HG03280 (cell line): ENCODE results near the gene ITSN1.
"Not testable (repeated sequence)": the region's sequence is repeated elsewhere in the genome, so short reads cannot be mapped to it uniquely, and the experiment has no call there.

ENCODE experiments used
- ATAC-seq: cut with Tn5 transposase; IDR thresholded peaks from one replicate; pipeline ENCODE4 v1.9.1; 2021; ENCODE audit warnings: mild to moderate bottlenecking, moderate library complexity; ENCODE audit not compliant: unreplicated experiment

ITSN1 gene

DNA sequence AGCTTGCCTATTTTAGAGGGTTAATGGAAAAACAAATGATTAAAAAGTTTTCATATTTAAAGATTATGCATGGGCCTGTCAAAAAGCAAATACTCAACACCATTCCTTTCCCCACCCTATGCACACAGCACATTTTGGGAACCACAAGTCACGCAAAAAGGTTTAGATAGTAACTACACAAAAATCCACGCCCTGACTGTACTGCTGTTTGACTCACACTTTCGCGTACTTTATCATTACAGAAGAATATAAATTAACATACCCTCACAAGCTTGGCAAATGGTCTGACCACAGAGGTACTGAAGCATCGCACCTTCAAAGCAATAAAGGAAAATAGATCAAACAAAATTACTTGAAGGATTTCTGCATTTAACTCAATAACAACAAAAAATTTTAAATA, 271.9 kb downstream of the ITSN1 start:
- no peak for ATAC-seq

DNA sequence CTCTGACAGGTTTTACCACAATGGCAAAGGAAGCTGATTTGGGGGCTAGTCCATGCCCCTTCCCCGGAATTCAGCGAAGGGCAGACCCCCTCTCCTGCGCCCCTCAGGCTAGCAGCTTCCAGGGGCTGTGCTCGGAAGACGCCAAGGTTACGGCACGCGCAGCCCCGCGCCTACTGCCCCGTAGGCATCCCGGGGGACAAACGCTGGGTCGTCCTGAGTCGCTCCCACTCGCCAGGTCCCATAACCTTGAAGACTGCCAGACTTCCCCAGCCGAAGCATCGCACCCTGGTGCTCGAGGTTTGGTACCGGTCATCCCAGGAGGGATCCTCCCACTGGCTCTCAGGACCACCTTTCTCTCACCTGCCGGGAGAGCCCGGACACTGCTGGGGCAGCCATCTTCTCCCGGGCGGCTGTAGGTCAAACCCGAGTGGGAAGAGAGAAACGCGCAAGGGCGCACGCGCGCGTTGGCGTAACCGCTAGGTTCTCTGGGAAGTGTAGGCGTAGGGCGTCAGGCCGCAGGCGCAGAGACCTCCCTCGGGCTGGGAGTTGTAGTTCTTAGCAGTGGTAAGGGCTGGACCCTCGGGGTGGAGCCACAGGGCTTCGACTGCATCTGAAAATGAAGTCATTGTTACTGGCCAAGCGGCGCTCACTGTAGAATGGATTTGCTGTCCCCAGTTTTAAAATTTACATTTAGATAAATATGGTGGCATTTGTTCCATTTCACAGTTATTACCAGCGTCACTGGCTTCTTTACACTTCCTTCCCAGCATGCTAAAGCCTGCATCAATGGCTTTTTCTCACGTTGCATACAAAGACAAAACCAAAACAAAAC, 273.3 kb downstream of the ITSN1 start, which contains the start of gene ATP5PO:
Gene ATP5PO (minus strand): TSS at position 437 of the 832 bp plus-strand sequence. CDS start 41 bp downstream, at position 396.
- ATAC-seq = peak; percentile 98

DNA sequence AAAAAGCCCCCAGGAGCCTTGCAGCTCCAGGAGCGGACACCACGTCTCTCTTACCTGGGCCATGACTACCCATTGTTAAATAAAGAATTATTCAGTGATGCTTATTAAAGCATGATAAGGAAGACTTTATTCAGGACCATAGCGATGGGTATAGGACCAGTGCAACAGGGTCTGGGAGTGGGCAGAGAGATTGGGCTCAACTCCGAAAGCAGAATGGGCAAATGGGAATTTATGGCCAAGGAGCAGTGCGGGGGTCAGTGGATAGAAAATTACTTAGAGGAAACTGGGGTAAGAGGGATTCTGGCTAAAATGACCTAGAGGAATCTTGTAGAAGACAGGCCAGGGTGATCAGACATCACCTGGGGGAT, 273.9 kb downstream of the ITSN1 start:
- ATAC-seq = no peak

DNA sequence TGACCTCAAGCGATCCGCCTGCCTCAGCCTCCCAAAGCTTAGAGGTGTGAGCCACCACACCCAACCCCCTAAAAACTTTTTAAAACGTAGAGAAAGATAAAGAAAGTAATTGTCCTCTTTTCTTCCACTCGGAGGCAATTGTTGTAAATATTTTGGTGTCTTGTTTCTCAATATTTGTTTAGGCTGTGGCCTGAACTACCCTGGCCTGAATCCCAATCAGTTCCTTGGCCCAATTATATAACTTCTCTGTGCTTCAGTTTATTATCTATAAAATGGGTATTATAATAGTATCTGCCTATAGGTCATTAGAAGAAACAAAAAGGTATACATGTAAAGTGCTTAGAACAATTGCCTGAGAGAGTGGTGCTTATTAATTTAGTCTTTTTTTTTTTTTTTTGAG, 275.1 kb downstream of the ITSN1 start:
- ATAC-seq = no peak

DNA sequence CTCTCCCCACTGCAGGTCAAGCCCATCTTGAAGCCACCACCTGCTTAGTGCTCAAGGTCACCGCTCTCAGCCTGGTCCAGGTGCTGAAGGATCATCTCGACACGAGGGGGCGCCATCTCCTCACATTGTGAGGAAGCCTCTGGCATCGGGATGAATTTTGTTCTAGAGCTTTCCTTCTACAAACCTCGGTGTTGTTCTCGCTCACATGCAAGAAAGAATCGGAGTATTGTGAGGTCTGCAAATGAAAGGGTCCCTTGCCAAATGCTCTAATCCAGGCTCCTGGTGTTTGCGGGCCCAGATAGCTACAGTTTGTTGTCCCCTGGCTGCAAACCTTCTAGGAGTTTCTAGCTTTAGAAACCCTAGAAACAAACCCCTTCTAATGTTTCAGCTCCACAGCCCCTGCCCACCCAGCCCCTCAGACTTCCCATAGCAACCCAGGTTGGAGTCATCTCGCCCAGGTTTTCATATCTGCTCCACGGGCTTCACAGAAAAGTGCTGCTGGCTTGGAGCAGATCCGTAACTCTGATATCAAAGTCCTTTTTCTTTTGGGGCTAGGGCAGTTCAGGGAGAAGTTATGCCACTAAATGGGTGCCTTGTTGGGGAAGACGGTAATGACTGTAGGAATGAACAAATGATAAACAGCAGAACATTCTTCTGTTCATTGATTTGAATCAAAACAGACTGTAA, 281.9 kb downstream of the ITSN1 start:
- ATAC-seq = peak; percentile 71

DNA sequence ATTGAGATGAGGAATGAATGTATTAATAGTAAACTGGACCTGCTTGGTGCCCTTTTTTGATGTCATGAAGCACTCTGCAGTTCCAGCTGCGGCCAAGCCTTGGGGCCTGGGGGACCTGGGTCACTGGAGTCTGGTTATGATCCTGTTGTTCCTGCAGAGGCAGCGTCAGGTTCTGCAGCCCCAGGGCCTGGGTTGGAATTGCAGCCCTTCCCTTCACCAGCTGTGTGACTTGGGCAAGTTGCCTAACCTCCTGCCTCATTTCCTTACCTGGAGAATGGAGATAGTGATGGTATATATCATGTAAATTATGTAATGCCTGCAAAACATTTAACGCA, 282.4 kb downstream of the ITSN1 start:
- no peak for ATAC-seq

DNA sequence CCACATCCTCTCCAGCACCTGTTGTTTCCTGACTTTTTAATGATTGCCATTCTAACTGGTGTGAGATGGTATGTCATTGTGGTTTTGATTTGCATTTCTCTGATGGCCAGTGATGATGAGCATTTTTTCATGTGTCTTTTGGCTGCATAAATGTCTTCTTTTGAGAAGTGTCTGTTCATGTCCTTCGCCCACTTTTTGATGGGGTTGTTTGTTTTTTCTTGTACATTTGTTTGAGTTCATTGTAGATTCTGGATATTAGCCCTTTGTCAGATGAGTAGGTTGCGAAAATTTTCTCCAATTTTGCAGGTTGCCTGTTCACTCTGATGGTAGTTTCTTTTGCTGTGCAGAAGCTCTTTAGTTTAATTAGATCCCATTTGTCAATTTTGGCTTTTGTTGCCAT, 283.9 kb downstream of the ITSN1 start:
- not testable (repeated sequence) for ATAC-seq

DNA sequence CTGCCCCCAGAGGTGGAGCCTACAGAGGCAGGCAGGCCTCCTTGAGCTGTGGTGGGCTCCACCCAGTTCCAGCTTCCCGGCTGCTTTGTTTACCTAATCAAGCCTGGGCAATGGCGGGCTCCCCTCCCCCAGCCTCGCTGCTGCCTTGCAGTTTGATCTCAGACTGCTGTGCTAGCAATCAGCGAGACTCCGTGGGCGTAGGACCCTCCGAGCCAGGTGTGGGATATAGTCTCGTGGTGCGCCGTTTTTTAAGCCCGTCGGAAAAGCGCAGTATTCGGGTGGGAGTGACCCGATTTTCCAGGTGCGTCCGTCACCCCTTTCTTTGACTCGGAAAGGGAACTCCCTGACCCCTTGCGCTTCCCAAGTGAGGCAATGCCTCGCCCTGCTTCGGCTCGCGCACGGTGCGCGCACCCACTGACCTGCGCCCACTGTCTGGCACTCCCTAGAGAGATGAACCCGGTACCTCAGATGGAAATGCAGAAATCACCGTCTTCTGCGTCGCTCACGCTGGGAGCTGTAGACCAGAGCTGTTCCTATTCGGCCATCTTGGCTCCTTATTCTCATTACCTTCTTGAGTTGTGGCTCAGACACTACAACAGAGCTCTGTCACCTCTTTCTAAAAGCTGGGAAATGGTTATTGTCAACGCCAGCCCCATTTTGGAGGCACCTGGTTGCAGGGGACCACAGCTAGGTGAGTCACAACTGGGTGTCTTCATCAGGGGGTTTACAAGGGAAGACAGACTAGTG, 288.9 kb downstream of the ITSN1 start:
- not testable (repeated sequence) for ATAC-seq

DNA sequence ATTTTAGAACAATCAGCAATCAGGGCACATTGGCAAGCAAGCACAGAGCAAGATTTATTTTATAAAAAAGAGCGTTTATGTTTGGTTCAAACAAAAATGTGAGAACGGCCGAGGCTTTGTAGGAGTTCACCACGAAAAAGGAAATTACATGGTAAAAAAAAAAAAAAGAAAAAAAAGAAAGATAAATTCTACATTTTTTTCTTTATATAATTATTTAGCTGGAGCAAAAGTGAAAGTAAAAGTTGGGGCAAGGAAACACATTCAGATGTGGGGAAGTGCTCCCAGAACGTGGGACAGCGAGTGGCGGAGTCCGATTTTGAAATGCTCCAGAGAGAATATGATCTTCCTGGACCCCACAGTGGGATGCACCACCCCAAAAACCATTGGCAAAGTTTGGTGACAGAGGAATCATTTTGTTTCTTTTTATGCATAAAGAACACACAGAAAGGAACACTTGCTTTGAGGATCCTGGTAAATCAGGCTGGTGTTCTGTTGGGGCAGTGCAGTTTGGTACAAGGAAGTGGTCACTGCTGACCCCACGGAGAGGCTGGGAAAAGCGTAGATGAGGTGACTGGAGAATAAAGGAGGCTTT, 289.6 kb downstream of the ITSN1 start:
- no peak for ATAC-seq

DNA sequence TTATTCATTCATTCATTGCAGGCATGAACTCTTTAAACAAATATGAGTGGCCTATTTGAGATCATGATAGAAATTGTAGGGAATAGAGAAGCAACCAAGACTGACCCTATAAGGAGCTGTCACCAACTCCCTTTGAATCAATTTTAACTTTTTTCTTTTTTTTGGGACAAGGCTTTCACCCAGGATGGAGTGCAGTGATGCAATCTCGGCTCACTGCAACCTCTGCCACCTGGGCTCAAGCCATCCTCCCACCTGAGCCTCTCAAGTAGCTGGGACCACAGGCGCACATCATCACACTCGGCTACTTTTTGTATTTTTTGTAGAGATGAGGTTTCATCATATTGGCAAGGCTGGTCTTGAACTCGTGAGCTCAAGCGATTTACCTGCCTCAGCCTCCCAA, 290.4 kb downstream of the ITSN1 start:
- ATAC-seq = no peak

DNA sequence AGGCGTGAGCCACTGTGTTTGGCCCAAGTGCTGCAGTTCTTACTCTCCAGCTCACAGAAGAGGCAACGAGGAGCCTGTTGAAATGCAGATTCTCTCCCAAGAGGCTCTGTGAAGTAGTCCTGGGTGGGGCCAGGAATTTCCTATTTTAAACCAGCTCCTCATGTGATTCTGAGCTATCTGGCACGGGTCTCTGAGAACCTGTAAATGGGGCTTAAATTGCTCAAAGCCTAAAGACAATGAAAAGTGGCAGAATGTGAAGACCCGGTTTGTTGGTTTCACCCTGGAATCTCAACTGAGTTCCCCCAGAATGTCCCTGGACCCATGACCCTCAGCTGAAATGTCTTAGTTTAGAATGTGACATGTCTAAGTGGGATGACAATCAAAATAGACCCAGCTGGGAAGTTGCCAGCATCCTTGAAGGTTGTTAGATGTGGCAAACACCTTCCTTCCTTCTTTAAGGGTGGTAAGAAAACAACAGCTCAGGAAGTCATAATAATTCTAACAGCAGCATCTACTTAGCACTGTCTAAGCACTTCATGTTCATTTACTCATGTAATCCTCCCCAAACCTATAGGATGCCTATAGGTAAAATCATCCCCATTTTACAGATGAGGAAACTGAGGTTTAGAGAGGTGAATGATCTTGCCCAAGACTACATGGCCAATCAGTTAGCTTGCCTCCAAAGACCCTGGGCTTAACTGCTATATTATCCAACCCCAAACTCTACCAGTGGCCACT, 294.2 kb downstream of the ITSN1 start:
- ATAC-seq = no peak

DNA sequence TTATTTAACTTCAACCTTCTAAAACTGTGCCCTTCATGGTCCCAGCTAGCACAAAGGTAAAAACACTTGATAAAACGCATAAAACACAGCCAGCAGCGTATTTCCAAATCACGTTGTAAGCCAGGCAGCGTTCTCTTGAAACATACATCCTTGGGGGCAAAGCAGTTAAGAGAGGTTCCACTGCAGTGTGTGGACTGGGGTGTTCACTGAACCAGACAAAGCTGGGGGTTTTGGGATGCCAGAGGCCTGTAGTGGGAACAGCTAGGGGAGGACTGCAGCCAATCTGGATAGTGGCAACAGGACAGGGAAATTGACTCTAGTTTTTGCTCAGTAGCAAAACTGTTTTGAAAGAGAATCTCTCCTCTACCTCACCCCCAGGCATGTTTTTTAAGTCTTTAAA, 294.8 kb downstream of the ITSN1 start:
- no peak for ATAC-seq

DNA sequence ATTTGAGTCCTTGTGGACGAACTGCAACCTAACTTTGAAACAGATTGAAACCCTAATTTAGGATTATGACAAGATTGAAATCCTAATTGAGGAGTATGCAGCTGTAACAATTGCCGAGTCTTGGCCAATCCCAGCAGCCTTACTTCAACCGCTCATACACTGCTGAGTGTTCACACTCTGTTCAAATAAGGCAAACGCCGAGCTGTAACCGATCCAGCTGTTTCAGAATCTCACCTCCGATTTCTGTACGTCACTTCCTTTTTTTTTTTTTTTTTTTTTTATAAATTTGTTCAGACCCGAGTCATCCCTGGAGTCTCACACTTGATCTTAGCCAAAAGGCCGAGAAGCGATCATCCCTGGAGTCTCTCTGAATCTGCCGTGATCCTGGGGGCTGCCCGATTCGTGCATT, 295.6 kb downstream of the ITSN1 start:
- ATAC-seq = no peak

DNA sequence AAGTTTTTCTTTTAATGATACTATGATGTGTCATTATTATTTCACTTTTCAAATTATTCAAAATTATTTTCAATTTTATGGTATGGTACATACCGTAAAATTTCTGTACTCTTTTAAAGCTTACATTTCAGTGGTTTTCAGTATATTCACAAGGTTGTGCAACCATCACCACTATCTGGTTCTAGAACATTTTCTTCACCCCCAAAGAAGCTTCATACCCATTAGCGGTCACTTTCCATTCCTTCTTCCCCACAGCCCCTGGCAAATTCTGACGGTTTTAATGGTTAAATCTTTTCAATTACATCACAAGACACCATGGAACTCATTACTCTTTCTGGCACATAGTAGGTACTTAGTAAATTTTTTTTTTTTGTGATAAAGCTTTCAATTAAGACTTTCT, 296.1 kb downstream of the ITSN1 start:
- ATAC-seq = no peak

DNA sequence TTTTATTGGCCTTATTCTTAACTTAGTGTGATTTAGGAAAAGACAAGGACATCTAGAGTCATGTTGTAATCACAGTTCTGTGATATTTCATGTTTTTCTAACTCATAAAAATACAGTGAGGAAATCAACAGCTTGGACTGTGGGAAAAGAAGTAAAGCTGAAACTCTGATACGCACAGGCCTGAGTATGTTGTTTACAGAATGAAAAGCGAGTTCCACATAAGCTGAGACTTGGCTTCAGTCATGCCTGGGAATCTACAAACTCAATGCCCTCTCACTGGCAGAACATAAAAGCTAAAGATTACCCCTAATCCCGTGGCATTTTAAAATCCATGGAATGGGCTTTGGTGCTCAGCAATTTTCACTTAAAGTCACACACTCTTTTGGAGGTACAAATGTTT, 296.9 kb downstream of the ITSN1 start:
- ATAC-seq = no peak

DNA sequence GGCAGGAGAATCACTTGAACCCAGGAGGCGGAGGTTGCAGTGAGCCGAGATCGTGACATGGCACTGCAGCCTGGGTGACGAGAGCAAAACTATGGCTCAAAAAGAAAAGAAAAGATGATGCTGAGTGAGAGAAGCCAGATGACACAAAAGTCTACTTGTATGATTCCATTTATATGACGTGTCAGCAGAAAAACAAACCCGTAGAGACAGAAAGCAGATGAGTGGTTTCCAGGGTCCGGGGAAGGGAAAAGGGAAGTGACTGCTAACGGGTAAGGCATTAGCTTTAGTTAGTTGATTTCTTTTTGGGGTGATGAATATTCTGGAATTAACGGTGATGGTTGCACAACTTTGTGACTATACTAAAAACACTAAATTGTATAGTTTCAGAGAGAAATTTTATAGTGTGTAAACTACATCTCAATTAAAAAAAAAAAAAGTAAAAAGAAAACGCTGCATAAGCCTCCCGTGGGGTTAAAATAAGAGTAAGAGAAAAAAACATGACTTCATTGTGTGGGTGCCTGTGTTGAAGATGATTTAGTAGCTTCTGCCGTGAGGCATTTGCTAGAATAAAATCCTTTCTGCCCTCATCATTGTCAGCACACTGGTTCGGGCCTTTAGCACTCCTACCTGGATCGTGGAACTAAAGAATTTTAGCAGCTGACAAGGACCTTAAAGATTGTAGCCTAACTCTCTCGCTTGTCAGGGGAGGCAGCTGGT, 298.0 kb downstream of the ITSN1 start:
- no peak for ATAC-seq

DNA sequence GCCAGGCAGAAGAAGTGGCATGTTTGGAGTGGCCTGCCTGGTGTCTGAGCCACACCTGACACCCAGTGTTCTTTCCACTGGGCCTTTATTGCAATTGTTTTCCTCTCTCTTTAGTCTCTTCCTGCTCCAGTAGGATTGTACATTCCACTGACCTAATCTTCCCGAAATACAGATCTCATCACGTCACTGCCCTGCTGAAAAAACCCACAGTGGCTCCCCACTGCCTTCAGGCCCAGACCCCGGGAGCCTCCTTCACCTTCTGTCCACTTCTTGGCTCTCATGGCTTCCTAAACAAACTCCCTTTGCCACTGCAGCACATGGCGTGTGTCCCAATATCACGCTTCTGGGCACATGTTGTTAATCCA, 298.6 kb downstream of the ITSN1 start:
- ATAC-seq = no peak

DNA sequence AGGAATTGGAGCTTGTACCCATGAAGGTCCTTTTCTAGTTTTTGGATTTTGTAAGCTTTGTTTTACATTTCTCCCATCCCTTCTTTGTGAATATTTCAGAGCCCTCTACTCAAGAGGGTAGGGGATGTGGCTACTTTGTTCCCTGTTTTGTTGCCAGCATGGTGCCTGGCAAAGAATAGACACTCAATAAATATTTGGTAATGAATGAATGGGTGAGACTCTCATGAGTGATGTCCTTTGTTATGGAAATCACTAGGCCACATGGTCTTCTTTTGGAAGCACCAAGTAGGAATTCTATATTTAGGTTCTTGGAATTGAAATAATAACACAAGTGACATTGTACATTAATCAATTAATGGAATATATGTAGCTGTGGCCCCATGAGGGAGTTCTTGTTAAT, 300.1 kb downstream of the ITSN1 start:
- ATAC-seq = no peak

DNA sequence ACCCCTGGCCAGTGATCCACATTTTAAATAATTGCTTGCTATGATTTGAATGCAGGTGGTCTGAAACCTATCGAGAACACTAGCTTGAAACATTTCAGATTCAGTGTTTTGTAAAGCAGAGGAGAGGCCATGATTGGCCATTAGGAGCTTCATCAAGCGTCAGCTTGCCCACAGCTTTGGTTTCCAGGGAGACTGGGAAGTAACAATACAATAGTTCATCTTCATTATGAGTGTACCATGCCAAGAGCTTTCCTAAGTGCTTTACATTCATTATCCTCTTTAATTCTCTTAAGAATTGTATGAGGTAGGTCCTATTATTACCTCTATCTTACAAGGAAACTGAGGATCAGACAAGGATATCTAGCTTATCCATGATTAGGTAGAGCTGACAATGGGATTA, 301.0 kb downstream of the ITSN1 start:
- no peak for ATAC-seq

DNA sequence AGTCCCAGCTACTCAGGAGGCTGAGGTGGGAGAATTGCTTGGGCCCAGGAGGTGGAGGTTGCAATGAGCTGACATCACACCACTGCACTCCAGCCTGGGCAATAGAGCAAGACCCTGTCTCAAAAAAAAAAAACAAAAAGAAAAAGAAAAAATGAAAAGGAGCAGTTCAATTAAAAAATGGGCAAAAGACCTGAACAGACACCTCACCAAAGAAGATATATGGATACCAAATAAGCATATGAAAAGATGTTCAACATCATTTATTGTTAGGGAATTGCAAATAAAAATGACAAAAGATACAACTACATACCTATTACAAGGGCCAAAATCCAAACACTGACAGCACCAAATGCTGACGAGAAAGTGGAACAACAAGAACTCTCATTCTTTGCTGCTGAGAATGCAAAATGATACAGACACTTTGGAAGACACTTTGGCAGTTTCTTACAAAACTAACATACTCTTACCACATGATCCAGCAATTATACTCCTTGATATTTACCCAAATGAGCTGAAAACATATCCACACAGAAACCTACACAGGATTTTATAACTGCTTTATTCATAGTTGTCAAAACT, 302.0 kb downstream of the ITSN1 start:
- no peak for ATAC-seq
